ENCODE measurements around the gene TPCN2.

DNA sequence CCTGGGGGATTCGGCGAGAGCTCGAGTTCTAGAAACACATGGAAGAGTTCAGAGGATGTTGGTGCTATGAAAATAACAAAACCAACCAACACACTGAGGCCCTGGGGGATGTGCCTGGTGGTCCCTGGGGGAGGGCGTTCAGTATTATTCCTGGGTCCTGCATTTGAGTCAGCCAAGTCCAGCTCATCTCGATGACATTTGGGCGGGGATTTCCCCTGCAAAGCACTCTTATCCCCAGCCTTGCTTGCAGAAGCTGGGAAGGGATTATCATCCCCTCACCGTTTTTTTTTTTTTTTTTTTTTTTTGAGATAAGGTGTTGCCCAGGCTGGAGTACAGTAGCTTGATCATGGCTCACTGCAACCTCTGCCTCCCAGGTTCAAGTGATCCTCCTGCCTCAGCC is 104.9 kb downstream of the TPCN2 start:
- no peak for TF ChIP-seq FOS (IDR thresholded peaks at IDR 0.05; ENCODE audit: low read depth, low read length)
- TF ChIP-seq, protein P1, sequence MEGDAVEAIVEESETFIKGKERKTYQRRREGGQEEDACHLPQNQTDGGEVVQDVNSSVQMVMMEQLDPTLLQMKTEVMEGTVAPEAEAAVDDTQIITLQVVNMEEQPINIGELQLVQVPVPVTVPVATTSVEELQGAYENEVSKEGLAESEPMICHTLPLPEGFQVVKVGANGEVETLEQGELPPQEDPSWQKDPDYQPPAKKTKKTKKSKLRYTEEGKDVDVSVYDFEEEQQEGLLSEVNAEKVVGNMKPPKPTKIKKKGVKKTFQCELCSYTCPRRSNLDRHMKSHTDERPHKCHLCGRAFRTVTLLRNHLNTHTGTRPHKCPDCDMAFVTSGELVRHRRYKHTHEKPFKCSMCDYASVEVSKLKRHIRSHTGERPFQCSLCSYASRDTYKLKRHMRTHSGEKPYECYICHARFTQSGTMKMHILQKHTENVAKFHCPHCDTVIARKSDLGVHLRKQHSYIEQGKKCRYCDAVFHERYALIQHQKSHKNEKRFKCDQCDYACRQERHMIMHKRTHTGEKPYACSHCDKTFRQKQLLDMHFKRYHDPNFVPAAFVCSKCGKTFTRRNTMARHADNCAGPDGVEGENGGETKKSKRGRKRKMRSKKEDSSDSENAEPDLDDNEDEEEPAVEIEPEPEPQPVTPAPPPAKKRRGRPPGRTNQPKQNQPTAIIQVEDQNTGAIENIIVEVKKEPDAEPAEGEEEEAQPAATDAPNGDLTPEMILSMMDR (conservative IDR thresholded peaks at IDR 0.05; ENCODE audit: low read depth, low read length) = no peak
- no peak for TF ChIP-seq RCOR1 (IDR thresholded peaks at IDR 0.05; ENCODE audit: insufficient replicate concordance, low read length)
- TF ChIP-seq CHD1 (IDR thresholded peaks at IDR 0.05; ENCODE audit: low read depth, low read length) = no peak
- no peak for TF ChIP-seq BHLHE40 (IDR thresholded peaks at IDR 0.05; ENCODE audit: low read depth, low read length)
- no peak for TF ChIP-seq POLR2A (IDR thresholded peaks at IDR 0.05; ENCODE audit: low read depth, low read length)
- TF ChIP-seq SMC3 (IDR thresholded peaks at IDR 0.05; ENCODE audit: low read depth, low read length) = no peak
- TF ChIP-seq, protein P2, sequence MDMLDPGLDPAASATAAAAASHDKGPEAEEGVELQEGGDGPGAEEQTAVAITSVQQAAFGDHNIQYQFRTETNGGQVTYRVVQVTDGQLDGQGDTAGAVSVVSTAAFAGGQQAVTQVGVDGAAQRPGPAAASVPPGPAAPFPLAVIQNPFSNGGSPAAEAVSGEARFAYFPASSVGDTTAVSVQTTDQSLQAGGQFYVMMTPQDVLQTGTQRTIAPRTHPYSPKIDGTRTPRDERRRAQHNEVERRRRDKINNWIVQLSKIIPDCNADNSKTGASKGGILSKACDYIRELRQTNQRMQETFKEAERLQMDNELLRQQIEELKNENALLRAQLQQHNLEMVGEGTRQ (IDR thresholded peaks at IDR 0.05; ENCODE audit: low read depth, low read length) = no peak
- no peak for TF ChIP-seq MAZ (IDR thresholded peaks at IDR 0.05; ENCODE audit: borderline replicate concordance, low read depth, low read length)
- TF ChIP-seq CEBPB (IDR thresholded peaks at IDR 0.05; ENCODE audit: low read depth, low read length) = no peak
- TF ChIP-seq MAFK (IDR thresholded peaks at IDR 0.05; ENCODE audit: low read depth, low read length) = no peak

Data from IMR-90 (cell line).